ENCODE data around the gene FGFBP3. TPM values are rescaled to one million over a fixed set of nuclear protein-coding genes. Genes with fewer than 3 reads are reported as not detected.
A peak's percentile ranks its signal among the peaks of the same experiment; 100 is the strongest.

The FGFBP3 gene
- under 1 TPM; 0.37 to 0.65 TPM for total RNA-seq

GRCh38 chr10:91909117-91909677, at the start of gene FGFBP3:
Gene FGFBP3, minus strand, starts transcription at chr10:91909486. Its CDS starts 517 bp downstream, at chr10:91908969.
- ATAC-seq (replicated peaks): peak; percentile 38
- peak within 1 kb of the TSS; percentile 82 for H3K27ac Mint-ChIP-seq
- H3K9me3 Mint-ChIP-seq: no peaks in the 10 kb centered on the region
- peaks cover 2% of the 10 kb centered on the region for H3K27me3 Mint-ChIP-seq
- peaks cover 18% of the 10 kb centered on the region for H3K4me1 Mint-ChIP-seq
- H3K4me3 Mint-ChIP-seq: peak within 1 kb of the TSS; percentile 88
- peaks cover 6% of the 10 kb centered on the region for H3K36me3 Mint-ChIP-seq (ENCODE audit: low read depth)

GRCh38 chr10:91957091-91957490, 47.8 kb upstream of the FGFBP3 start:
- Mint-ChIP-seq H3K36me3 (ENCODE audit: low read depth) (peaks cover 98% of the 10 kb centered on the region), H3K4me3 (no peak overlapping the region), H3K9me3 (no peaks in the 10 kb centered on the region), H3K4me1 (no peaks in the 10 kb centered on the region), H3K27ac (no peak overlapping the region), H3K27me3 (no peaks in the 10 kb centered on the region)
- ATAC-seq (replicated peaks): no peak

- Mint-ChIP-seq H3K9me3 (no peaks in the 10 kb centered on the region), H3K4me1 (no peaks in the 10 kb centered on the region), H3K27ac (no peak overlapping the region), H3K27me3 (no peaks in the 10 kb centered on the region), H3K4me3 (no peak overlapping the region), H3K36me3 (ENCODE audit: low read depth) (peaks cover 98% of the 10 kb centered on the region)
- ATAC-seq (replicated peaks): no peak
These were observed 45.8 kb upstream of the FGFBP3 start for GRCh38 chr10:91955114-91955513.

- Mint-ChIP-seq H3K4me3 (no peak overlapping the region), H3K9me3 (no peaks in the 10 kb centered on the region), H3K27ac (no peak overlapping the region), H3K27me3 (no peaks in the 10 kb centered on the region), H3K36me3 (ENCODE audit: low read depth) (peaks cover 98% of the 10 kb centered on the region), H3K4me1 (no peaks in the 10 kb centered on the region)
- peak; percentile 21 for ATAC-seq (replicated peaks)
These were observed 44.4 kb upstream of the FGFBP3 start for GRCh38 chr10:91953600-91954160.

GRCh38 chr10:91944880-91945630, 35.8 kb upstream of the FGFBP3 start:
- H3K27me3 Mint-ChIP-seq: no peaks in the 10 kb centered on the region
- ATAC-seq (replicated peaks): peak; percentile 96

GRCh38 chr10:91941426-91941825, 32.1 kb upstream of the FGFBP3 start:
- H3K4me1 Mint-ChIP-seq: peaks cover 22% of the 10 kb centered on the region
- H3K36me3 Mint-ChIP-seq (ENCODE audit: low read depth): peaks cover 93% of the 10 kb centered on the region
- H3K27me3 Mint-ChIP-seq: no peaks in the 10 kb centered on the region
- no peak overlapping the region for H3K4me3 Mint-ChIP-seq
- no peaks in the 10 kb centered on the region for H3K9me3 Mint-ChIP-seq
- no peak for ATAC-seq (replicated peaks)
- no peak overlapping the region for H3K27ac Mint-ChIP-seq

More at GRCh38 chr10:91944880-91945630, 35.8 kb upstream of the FGFBP3 start:
- Mint-ChIP-seq H3K4me1 (peaks cover 12% of the 10 kb centered on the region), H3K36me3 (ENCODE audit: low read depth) (peaks cover 97% of the 10 kb centered on the region), H3K4me3 (peak overlapping the region; percentile 51), H3K27ac (peak overlapping the region; percentile 91), H3K9me3 (no peaks in the 10 kb centered on the region)

GRCh38 chr10:91939653-91940052, 30.4 kb upstream of the FGFBP3 start:
- H3K27ac Mint-ChIP-seq: no peak overlapping the region

GRCh38 chr10:91935886-91936285, 26.6 kb upstream of the FGFBP3 start:
- peaks cover 44% of the 10 kb centered on the region for H3K4me1 Mint-ChIP-seq
- no peak for ATAC-seq (replicated peaks)

More at GRCh38 chr10:91939653-91940052, 30.4 kb upstream of the FGFBP3 start:
- Mint-ChIP-seq H3K4me1 (peaks cover 21% of the 10 kb centered on the region), H3K4me3 (no peak overlapping the region), H3K9me3 (no peaks in the 10 kb centered on the region), H3K27me3 (no peaks in the 10 kb centered on the region), H3K36me3 (ENCODE audit: low read depth) (peaks cover 93% of the 10 kb centered on the region)
- no peak for ATAC-seq (replicated peaks)

GRCh38 chr10:91932737-91933136, 23.5 kb upstream of the FGFBP3 start:
- H3K27ac Mint-ChIP-seq: no peak overlapping the region
- peaks cover 40% of the 10 kb centered on the region for H3K4me1 Mint-ChIP-seq
- ATAC-seq (replicated peaks): no peak
- H3K27me3 Mint-ChIP-seq: no peaks in the 10 kb centered on the region
- peaks cover 77% of the 10 kb centered on the region for H3K36me3 Mint-ChIP-seq (ENCODE audit: low read depth)
- H3K4me3 Mint-ChIP-seq: no peak overlapping the region
- H3K9me3 Mint-ChIP-seq: no peaks in the 10 kb centered on the region

More at GRCh38 chr10:91935886-91936285, 26.6 kb upstream of the FGFBP3 start:
- Mint-ChIP-seq H3K27ac (no peak overlapping the region), H3K27me3 (no peaks in the 10 kb centered on the region), H3K9me3 (no peaks in the 10 kb centered on the region), H3K36me3 (ENCODE audit: low read depth) (peaks cover 92% of the 10 kb centered on the region), H3K4me3 (no peak overlapping the region)

GRCh38 chr10:91931526-91932190, 22.4 kb upstream of the FGFBP3 start:
- peak overlapping the region; percentile 45 for H3K27ac Mint-ChIP-seq

GRCh38 chr10:91930939-91931338, 21.7 kb upstream of the FGFBP3 start:
- Mint-ChIP-seq H3K27ac (no peak overlapping the region), H3K4me1 (peaks cover 42% of the 10 kb centered on the region), H3K27me3 (no peaks in the 10 kb centered on the region), H3K9me3 (no peaks in the 10 kb centered on the region), H3K4me3 (no peak overlapping the region), H3K36me3 (ENCODE audit: low read depth) (peaks cover 75% of the 10 kb centered on the region)
- no peak for ATAC-seq (replicated peaks)

More at GRCh38 chr10:91931526-91932190, 22.4 kb upstream of the FGFBP3 start:
- no peak for ATAC-seq (replicated peaks)
- H3K9me3 Mint-ChIP-seq: no peaks in the 10 kb centered on the region
- H3K4me1 Mint-ChIP-seq: peaks cover 42% of the 10 kb centered on the region
- no peak overlapping the region for H3K4me3 Mint-ChIP-seq
- H3K36me3 Mint-ChIP-seq (ENCODE audit: low read depth): peaks cover 75% of the 10 kb centered on the region
- H3K27me3 Mint-ChIP-seq: no peaks in the 10 kb centered on the region

- Mint-ChIP-seq H3K36me3 (ENCODE audit: low read depth) (peaks cover 51% of the 10 kb centered on the region), H3K4me1 (peaks cover 16% of the 10 kb centered on the region), H3K4me3 (peak overlapping the region; percentile 98), H3K27ac (peak overlapping the region; percentile 99), H3K27me3 (no peaks in the 10 kb centered on the region), H3K9me3 (no peaks in the 10 kb centered on the region)
- ATAC-seq (replicated peaks): no peak
These were observed 15.7 kb upstream of the FGFBP3 start for GRCh38 chr10:91925022-91925320.

GRCh38 chr10:91924212-91925021, 15.1 kb upstream of the FGFBP3 start:
- H3K27me3 Mint-ChIP-seq: no peaks in the 10 kb centered on the region
- no peaks in the 10 kb centered on the region for H3K9me3 Mint-ChIP-seq
- H3K36me3 Mint-ChIP-seq (ENCODE audit: low read depth): peaks cover 51% of the 10 kb centered on the region
- H3K4me1 Mint-ChIP-seq: peaks cover 16% of the 10 kb centered on the region
- peak overlapping the region; percentile 99 for H3K27ac Mint-ChIP-seq
- no peak for ATAC-seq (replicated peaks)
- peak overlapping the region; percentile 98 for H3K4me3 Mint-ChIP-seq
